GM12873 (cell line): ENCODE measurements around the gene PSD.

ENCODE experiments used
- TF ChIP-seq, protein P1 (sequence below): IDR thresholded peaks from 2 replicates; pipeline ENCODE4 v1.5.1; 2012; ENCODE audit warnings: low read depth, mild to moderate bottlenecking, moderate library complexity, low read length, control low read depth; ENCODE audit not compliant: insufficient read depth; ENCODE audit errors: missing control alignments

The PSD gene

GRCh38 chr10:102416283-102416682, 2.3 kb downstream of the PSD start:
- TF ChIP-seq, protein P1, sequence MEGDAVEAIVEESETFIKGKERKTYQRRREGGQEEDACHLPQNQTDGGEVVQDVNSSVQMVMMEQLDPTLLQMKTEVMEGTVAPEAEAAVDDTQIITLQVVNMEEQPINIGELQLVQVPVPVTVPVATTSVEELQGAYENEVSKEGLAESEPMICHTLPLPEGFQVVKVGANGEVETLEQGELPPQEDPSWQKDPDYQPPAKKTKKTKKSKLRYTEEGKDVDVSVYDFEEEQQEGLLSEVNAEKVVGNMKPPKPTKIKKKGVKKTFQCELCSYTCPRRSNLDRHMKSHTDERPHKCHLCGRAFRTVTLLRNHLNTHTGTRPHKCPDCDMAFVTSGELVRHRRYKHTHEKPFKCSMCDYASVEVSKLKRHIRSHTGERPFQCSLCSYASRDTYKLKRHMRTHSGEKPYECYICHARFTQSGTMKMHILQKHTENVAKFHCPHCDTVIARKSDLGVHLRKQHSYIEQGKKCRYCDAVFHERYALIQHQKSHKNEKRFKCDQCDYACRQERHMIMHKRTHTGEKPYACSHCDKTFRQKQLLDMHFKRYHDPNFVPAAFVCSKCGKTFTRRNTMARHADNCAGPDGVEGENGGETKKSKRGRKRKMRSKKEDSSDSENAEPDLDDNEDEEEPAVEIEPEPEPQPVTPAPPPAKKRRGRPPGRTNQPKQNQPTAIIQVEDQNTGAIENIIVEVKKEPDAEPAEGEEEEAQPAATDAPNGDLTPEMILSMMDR = no peak

GRCh38 chr10:102414749-102415148, 3.8 kb downstream of the PSD start:
- TF ChIP-seq, protein P1 = no peak

GRCh38 chr10:102413806-102414561, 4.6 kb downstream of the PSD start:
- TF ChIP-seq, protein P1 = no peak

- TF ChIP-seq, protein P1 = no peak
Observed at GRCh38 chr10:102413053-102413705, 5.4 kb downstream of the PSD start.

DNA sequence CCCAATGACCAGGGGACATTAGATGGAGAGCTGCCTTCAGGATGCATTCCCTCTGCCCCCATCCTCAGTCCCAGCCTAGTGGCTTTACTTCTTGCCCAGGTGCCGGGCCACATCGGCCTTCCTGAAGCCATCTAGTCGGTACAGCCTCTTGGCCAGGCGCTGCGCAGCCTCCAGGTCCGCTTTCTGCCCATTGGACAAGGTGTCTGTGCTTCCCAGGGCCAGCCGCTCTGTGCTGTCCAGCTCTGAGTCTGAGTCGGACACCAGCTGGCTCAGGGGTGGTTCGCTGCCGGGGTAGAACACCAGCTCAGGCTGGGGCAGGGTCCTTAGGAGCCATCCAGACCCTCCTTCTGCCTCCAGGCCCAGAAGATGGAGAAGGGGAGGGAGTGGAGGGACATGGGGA, 6.3 kb downstream of the PSD start:
- TF ChIP-seq, protein P1 = no peak

- TF ChIP-seq, protein P1 = no peak
Observed at GRCh38 chr10:102411341-102412255, 7.0 kb downstream of the PSD start.
